AG04449 (cell line): ENCODE measurements around the gene GRID2.
"Not testable (repeated sequence)": the region's sequence is repeated elsewhere in the genome, so short reads cannot be mapped to it uniquely, and the experiment has no call there.

Source experiments
- CTCF ChIA-PET: fragments of 350-600 bp; formaldehyde crosslinking; extraction: SDS; loops from one replicate; lab custom pipeline; 2021; ENCODE audit warnings: antibody characterized with exemption; lab: Yijun Ruan, JAX
- POLR2A ChIA-PET: fragments of 400-600, 350-600 bp; formaldehyde crosslinking; extraction: SDS; loops from one replicate; lab custom pipeline; 2020; ENCODE audit warnings: antibody characterized with exemption, inconsistent platforms; lab: Yijun Ruan, JAX
- DNase-seq: peaks from one replicate; pipeline ENCODE4 v3.0.0-alpha.2; 2010; ENCODE audit warnings: low read depth, low spot score
- H3K4me3 ChIP-seq: 2 replicates; pipeline ENCODE4 v1.5.1; 2011; ENCODE audit warnings: low read depth, mild to moderate bottlenecking, control low read depth, low read length
- TF ChIP-seq, protein P1 (sequence below): IDR thresholded peaks from one replicate; pipeline ENCODE4 v1.5.1; 2011; ENCODE audit warnings: mild to moderate bottlenecking, moderate library complexity, low read length, control low read depth, inconsistent platforms; ENCODE audit not compliant: insufficient read depth; ENCODE audit errors: missing control alignments

The GRID2 gene

DNA sequence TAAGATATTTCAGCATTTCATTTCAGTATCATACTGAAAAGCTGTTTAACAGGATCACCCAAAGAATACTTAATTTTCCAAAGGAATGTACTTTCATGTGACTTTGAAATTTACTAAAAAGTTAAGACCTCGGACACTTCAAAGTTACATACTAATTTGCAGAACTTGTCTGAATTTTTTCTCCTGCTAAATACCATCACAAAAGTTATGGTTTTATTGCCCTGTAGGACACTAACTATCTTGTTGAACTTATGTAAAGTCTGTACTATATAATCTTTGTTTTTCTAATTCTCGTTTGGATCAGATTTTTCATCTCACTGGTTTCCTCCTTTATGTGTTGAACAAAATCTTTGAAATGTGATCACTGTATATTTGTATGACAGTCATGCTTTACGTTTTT, 37.2 kb upstream of the GRID2 start:
- CTCF ChIA-PET, result no interaction called here
- TF ChIP-seq, protein P1, sequence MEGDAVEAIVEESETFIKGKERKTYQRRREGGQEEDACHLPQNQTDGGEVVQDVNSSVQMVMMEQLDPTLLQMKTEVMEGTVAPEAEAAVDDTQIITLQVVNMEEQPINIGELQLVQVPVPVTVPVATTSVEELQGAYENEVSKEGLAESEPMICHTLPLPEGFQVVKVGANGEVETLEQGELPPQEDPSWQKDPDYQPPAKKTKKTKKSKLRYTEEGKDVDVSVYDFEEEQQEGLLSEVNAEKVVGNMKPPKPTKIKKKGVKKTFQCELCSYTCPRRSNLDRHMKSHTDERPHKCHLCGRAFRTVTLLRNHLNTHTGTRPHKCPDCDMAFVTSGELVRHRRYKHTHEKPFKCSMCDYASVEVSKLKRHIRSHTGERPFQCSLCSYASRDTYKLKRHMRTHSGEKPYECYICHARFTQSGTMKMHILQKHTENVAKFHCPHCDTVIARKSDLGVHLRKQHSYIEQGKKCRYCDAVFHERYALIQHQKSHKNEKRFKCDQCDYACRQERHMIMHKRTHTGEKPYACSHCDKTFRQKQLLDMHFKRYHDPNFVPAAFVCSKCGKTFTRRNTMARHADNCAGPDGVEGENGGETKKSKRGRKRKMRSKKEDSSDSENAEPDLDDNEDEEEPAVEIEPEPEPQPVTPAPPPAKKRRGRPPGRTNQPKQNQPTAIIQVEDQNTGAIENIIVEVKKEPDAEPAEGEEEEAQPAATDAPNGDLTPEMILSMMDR, result no peak
- POLR2A ChIA-PET, result no interaction called here
- DNase-seq, result no peak
- H3K4me3 ChIP-seq, result no peak overlapping the region

DNA sequence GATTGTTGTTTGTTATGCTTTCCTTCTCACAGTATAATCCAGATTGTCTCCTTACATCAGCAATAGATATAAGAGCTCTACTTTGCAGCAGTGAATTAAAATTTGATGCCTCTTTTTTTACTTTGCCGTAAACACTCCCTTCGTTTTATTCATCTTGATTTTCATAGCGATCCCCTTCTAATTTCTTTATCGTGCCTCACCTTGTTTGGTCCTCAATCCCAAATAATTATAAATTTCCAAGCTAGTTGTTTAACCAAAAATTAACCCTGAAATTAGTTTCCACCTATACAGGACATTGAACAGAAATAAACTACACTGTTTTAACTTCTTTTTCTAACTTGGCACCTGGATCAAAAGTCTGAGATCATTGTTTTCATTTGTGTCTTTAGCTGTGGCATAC, 35.1 kb upstream of the GRID2 start:
- DNase-seq, result no peak
- no peak overlapping the region for H3K4me3 ChIP-seq
- ChIA-PET CTCF (no interaction called here), POLR2A (no interaction called here)
- TF ChIP-seq, protein P1, result no peak

DNA sequence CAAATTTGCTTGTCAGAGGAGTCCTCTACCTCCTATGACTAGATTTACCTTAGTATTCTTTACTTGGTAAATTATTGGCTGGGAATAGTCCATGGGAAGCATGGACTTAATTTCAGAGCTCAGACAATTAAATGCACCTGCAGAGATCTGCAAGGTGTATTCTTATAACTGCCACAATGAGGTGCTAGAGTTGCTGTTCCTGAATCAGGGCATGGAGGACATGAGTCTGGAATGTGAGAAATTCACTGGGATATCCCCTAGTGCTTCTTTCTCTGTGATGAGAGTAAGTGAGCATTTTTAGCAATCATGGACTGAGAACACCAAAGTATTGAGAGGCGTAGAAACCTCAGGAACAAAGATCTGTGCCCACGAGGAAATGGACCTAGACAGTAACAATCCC, 32.9 kb upstream of the GRID2 start:
- ChIA-PET POLR2A (no interaction called here), CTCF (no interaction called here)
- no peak overlapping the region for H3K4me3 ChIP-seq
- TF ChIP-seq, protein P1, result no peak
- DNase-seq, result no peak

DNA sequence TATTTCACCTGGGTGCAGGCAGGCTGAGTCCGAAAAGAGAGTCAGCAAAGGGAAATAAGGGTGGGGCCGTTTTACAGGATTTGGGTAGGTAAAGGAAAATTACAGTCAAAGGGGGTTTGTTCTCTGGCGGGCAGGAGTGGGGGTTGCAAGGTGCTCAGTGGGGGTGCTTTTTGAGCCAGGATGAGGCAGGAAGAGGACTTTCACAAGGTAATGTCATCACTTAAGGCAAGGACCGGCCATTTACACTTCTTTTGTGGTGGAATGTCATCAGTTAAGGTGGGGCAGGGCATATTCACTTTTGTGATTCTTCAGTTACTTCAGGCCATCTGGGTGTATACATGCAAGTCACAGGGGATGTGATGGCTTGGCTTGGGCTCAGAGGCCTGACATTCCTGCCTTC, 32.2 kb upstream of the GRID2 start:
- DNase-seq, H3K4me3 ChIP-seq, CTCF ChIA-PET, POLR2A ChIA-PET: not testable (repeated sequence)

DNA sequence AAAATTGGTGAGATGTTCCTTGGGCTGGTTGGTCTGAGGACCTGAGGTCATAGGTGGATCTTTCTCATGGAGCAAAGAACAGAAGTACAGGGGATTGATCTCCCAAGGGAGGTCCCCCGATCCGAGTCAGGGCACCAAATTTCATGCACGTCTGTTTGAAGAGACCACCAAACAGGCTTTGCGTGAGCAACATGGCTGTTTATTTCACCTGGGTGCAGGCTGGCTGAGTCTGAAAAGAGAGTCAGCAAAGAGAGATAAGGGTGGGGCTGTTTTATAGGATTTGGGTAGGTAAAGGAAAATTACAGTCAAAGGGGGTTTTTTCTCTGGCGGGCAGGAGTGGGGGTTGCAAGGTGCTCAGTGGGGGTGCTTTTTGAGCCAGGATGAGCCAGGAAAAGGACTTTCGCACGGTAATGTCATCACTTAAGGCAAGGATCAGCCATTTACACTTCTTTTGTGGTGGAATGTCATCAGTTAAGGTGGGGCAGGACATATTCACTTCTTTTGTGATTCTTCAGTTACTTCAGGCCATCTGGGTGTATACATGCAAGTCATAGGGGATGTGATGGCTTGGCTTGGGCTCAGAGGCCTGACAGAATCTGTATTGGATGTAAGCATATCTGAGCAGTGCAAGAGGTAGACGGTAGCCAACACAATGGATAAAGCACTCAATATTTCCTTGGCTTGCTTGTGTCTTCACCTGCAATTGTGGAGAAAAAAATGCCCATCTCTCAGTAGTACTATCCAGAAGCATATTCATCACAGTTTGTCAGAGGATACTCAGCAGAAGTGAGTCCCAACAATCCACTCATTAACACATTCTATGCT, 26.5 kb upstream of the GRID2 start:
- POLR2A ChIA-PET, H3K4me3 ChIP-seq, DNase-seq, CTCF ChIA-PET: not testable (repeated sequence)

DNA sequence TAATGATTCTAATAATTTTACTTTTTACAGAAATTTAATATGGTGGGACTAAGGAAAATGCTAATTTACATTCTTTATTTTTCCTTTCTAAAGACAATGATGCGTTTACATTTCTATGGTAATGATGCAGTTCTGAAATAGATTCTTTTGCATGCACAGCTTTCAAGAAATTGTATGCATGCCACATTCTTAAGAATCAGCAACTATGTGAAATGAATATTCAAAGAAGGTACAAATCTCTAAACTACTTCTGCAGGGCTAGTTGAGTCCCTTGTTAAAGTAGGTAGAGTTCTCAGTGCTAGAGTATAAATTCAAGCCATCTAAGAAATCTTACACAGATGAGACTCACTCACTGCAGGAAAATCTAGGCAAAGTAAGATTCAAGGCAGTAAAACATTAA, 24.5 kb upstream of the GRID2 start:
- no peak for DNase-seq
- no peak overlapping the region for H3K4me3 ChIP-seq
- POLR2A ChIA-PET, result no interaction called here
- CTCF ChIA-PET, result no interaction called here
- TF ChIP-seq, protein P1, result no peak

DNA sequence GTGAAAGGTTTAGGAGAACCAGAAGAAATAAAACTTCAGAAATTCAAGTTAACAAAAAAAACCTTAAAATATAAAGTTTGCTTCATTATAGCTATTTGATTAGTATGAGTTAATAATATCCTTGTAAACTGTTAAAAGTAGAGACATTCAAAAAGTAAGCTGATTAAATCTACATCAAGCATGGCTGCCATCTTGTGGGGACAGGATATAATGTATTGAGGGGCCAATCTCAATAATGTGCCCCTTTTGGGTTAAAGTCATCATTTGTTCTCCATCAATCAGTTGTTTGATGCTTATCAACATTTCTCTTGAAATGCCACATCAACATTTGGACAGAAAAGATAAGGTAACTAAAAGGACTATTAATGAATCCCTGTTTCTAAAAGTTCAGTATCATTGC, 4.6 kb upstream of the GRID2 start:
- ChIA-PET POLR2A (no interaction called here), CTCF (interaction anchor here (0.6 to 1.9 kb wide), 3 partner anchors 35 to 1881 kb away, joined by 3 to 5 read pairs (median 3); no protein-coding TSS in a partner anchor)
- no peak for DNase-seq
- TF ChIP-seq, protein P1, result no peak
- no peak overlapping the region for H3K4me3 ChIP-seq
